ENCODE data around the gene EXOC6. TPM values are rescaled to one million over a fixed set of nuclear protein-coding genes. Genes with fewer than 3 reads are reported as not detected.

EXOC6 gene
- total and polyA plus RNA-seq, 2 donors from 2014 or later: 9.5 to 17.0 TPM

DNA sequence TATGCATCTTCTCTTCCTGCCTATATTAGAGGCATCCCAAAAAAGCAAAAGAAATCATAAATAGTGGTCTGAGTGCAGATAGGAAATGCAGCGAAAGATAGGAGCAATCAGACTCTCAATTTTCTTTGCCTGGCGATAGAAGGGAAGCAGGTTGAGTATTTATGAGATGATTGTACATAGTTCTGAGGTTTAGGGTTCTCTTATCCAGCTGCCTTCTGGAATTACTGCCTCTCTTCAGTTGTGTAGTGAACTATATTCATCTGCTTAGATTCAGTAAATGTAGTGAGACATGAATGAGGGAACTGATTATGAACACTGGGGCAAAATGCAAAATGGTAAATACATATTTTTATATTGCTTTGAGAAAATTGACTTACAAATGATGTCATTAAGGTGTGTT, 119.3 kb downstream of the EXOC6 start:
- intact Hi-C loops (cut with DNase I): no loop called here
- Histone ChIP-seq H3K9me3 (ENCODE audit: control insufficient read depth in 2 of 3, insufficient read depth in 1 of 3, low read length in 3 of 3) (peaks cover 0 to 2% (median 0%) of the 10 kb centered on the region in 3 donors), H3K4me3 (ENCODE audit: low read length in 3 of 3) (no peak overlapping the region), H3K36me3 (ENCODE audit: control insufficient read depth in 2 of 3, insufficient read depth in 3 of 3, low read length in 3 of 3) (no peaks in the 10 kb centered on the region), H3K4me1 (ENCODE audit: control insufficient read depth in 2 of 3, insufficient read depth in 2 of 3, low read depth in 1 of 3, low read length in 3 of 3) (no peaks in the 10 kb centered on the region), H3K27me3 (ENCODE audit: control insufficient read depth, insufficient read depth, low read length) (no peaks in the 10 kb centered on the region), H3K27ac (ENCODE audit: low read depth in 2 of 2, low read length in 2 of 2) (no peak overlapping the region), H3K9ac (ENCODE audit: low read length in 3 of 3) (no peak overlapping the region)
- TF ChIP-seq, protein P1, sequence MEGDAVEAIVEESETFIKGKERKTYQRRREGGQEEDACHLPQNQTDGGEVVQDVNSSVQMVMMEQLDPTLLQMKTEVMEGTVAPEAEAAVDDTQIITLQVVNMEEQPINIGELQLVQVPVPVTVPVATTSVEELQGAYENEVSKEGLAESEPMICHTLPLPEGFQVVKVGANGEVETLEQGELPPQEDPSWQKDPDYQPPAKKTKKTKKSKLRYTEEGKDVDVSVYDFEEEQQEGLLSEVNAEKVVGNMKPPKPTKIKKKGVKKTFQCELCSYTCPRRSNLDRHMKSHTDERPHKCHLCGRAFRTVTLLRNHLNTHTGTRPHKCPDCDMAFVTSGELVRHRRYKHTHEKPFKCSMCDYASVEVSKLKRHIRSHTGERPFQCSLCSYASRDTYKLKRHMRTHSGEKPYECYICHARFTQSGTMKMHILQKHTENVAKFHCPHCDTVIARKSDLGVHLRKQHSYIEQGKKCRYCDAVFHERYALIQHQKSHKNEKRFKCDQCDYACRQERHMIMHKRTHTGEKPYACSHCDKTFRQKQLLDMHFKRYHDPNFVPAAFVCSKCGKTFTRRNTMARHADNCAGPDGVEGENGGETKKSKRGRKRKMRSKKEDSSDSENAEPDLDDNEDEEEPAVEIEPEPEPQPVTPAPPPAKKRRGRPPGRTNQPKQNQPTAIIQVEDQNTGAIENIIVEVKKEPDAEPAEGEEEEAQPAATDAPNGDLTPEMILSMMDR (IDR thresholded peaks at IDR 0.05; ENCODE audit: borderline replicate concordance, extremely low read depth, insufficient read depth): no peak
- FAIRE-seq (no peak), DNase-seq (no peak)

- TF ChIP-seq, protein P1 (IDR thresholded peaks at IDR 0.05; ENCODE audit: borderline replicate concordance, extremely low read depth, insufficient read depth): no peak
- H3K4me3 ChIP-seq (ENCODE audit: low read length in 3 of 3): no peak overlapping the region
- peaks cover 0 to 6% (median 0%) of the 10 kb centered on the region in 3 donors for H3K9me3 ChIP-seq (ENCODE audit: control insufficient read depth in 2 of 3, insufficient read depth in 1 of 3, low read length in 3 of 3)
- no peak for FAIRE-seq
- DNase-seq: no peak
- intact Hi-C loops (cut with DNase I): no loop called here
- H3K36me3 ChIP-seq (ENCODE audit: control insufficient read depth in 2 of 3, insufficient read depth in 3 of 3, low read length in 3 of 3): no peaks in the 10 kb centered on the region
- H3K27me3 ChIP-seq (ENCODE audit: control insufficient read depth, insufficient read depth, low read length): no peaks in the 10 kb centered on the region
- no peak overlapping the region for H3K9ac ChIP-seq (ENCODE audit: low read length in 3 of 3)
- no peaks in the 10 kb centered on the region for H3K4me1 ChIP-seq (ENCODE audit: control insufficient read depth in 2 of 3, insufficient read depth in 2 of 3, low read depth in 1 of 3, low read length in 3 of 3)
- H3K27ac ChIP-seq (ENCODE audit: low read depth in 2 of 2, low read length in 2 of 2): no peak overlapping the region
Observed at GRCh38 chr10:92969151-92969550, 120.8 kb downstream of the EXOC6 start.

DNA sequence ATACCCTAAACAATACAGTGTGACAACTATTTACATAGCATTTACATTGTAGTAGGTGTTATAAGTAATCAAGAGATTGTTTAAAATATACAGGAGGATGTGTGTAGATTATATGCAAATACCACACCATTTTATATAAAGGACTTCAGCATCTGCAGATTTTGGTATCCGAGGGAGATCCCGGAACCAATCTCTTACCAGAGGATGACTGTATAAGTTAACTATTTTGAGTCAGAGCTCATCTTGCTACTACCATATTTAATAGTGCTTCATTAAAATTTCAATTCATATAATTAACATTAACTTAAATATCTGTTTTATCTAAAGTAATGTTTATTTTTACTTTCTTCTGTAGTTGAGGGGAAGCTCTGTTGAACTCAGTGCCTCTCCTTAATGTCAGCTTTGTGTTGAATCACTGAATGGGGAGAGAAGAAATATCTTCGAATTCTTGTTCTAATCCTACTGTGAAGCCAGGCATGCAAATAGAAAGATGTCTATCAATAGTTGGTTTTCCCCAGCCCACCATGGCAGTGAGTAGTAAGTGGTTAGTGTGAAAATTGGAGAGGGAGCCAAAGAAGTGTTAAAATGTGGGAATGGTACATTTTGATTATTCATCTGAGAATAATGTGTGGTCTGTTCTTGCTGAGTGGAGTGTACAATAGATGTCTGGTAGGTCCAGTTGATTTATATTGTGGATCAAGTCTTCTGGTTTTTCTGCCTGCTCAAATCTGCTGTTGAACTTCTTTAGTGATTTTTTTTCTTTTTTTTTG, 122.2 kb downstream of the EXOC6 start:
- FAIRE-seq: no peak

More for the DNA sequence above, 122.2 kb downstream of the EXOC6 start:
- H3K4me3 ChIP-seq (ENCODE audit: low read length in 3 of 3): no peak overlapping the region
- H3K27ac ChIP-seq (ENCODE audit: low read depth in 2 of 2, low read length in 2 of 2): no peak overlapping the region
- H3K36me3 ChIP-seq (ENCODE audit: control insufficient read depth in 2 of 3, insufficient read depth in 3 of 3, low read length in 3 of 3): no peaks in the 10 kb centered on the region
- H3K9me3 ChIP-seq (ENCODE audit: control insufficient read depth in 2 of 3, insufficient read depth in 1 of 3, low read length in 3 of 3): peaks cover 0 to 6% (median 0%) of the 10 kb centered on the region in 3 donors
- H3K4me1 ChIP-seq (ENCODE audit: control insufficient read depth in 2 of 3, insufficient read depth in 2 of 3, low read depth in 1 of 3, low read length in 3 of 3): no peaks in the 10 kb centered on the region
- intact Hi-C loops (cut with DNase I): no loop called here
- DNase-seq: no peak
- no peak overlapping the region for H3K9ac ChIP-seq (ENCODE audit: low read length in 3 of 3)
- TF ChIP-seq, protein P1 (IDR thresholded peaks at IDR 0.05; ENCODE audit: borderline replicate concordance, extremely low read depth, insufficient read depth): no peak
- H3K27me3 ChIP-seq (ENCODE audit: control insufficient read depth, insufficient read depth, low read length): no peaks in the 10 kb centered on the region

Data from kidney (tissue), 14 donors.